ENCODE measurements around the gene IL1RAPL2.

The IL1RAPL2 gene

GRCh38 chrX:105738162-105738561 lies 1172.2 kb downstream of the IL1RAPL2 start:
- TF ChIP-seq GLIS3 (CRISPR knock-in tag; IDR thresholded peaks at IDR 0.05) (no peak), POU6F1 (CRISPR knock-in tag; IDR thresholded peaks at IDR 0.05; ENCODE audit: borderline replicate concordance, low read depth) (no peak), TCF4 (CRISPR knock-in tag; IDR thresholded peaks at IDR 0.05; ENCODE audit: borderline replicate concordance) (no peak), ZNF565 (CRISPR knock-in tag; conservative IDR thresholded peaks at IDR 0.05; ENCODE audit: low read depth) (no peak), ESRRG (CRISPR knock-in tag; IDR thresholded peaks at IDR 0.05) (no peak), ISL1 (CRISPR knock-in tag; IDR thresholded peaks at IDR 0.05) (no peak), BACH2 (CRISPR knock-in tag; IDR thresholded peaks at IDR 0.05; ENCODE audit: borderline replicate concordance) (no peak), ARNTL (CRISPR knock-in tag; IDR thresholded peaks at IDR 0.05; ENCODE audit: borderline replicate concordance, low read depth) (no peak), ZC3H10 (CRISPR knock-in tag; IDR thresholded peaks at IDR 0.05) (no peak), TOX (CRISPR knock-in tag; IDR thresholded peaks at IDR 0.05; ENCODE audit: borderline replicate concordance) (no peak), CSDC2 (CRISPR knock-in tag; IDR thresholded peaks at IDR 0.05) (no peak)
- ATAC-seq, result no peak

- ATAC-seq, result no peak
- TF ChIP-seq TSHZ2 (CRISPR knock-in tag; IDR thresholded peaks at IDR 0.05) (no peak), TOX (CRISPR knock-in tag; IDR thresholded peaks at IDR 0.05; ENCODE audit: borderline replicate concordance) (no peak), CREB5 (CRISPR knock-in tag; IDR thresholded peaks at IDR 0.05; ENCODE audit: low read depth) (no peak), RARB (CRISPR knock-in tag; IDR thresholded peaks at IDR 0.05) (no peak), PATZ1 (CRISPR knock-in tag; IDR thresholded peaks at IDR 0.05; ENCODE audit: borderline replicate concordance) (no peak), TCF4 (CRISPR knock-in tag; IDR thresholded peaks at IDR 0.05; ENCODE audit: borderline replicate concordance) (no peak), ZNF565 (CRISPR knock-in tag; conservative IDR thresholded peaks at IDR 0.05; ENCODE audit: low read depth) (no peak), ARNTL (CRISPR knock-in tag; IDR thresholded peaks at IDR 0.05; ENCODE audit: borderline replicate concordance, low read depth) (no peak), ESRRG (CRISPR knock-in tag; IDR thresholded peaks at IDR 0.05) (no peak), ZFP3 (CRISPR knock-in tag; IDR thresholded peaks at IDR 0.05) (no peak), ZNF8 (CRISPR knock-in tag; IDR thresholded peaks at IDR 0.05) (no peak)
These were observed 1178.3 kb downstream of the IL1RAPL2 start for GRCh38 chrX:105744291-105744690.

GRCh38 chrX:105744946-105745345 lies 1178.9 kb downstream of the IL1RAPL2 start:
- no peak for TF ChIP-seq BACH2 (CRISPR knock-in tag; IDR thresholded peaks at IDR 0.05; ENCODE audit: borderline replicate concordance)
- TF ChIP-seq ZNF8 (CRISPR knock-in tag; IDR thresholded peaks at IDR 0.05), result no peak
- no peak for TF ChIP-seq TSHZ2 (CRISPR knock-in tag; IDR thresholded peaks at IDR 0.05)
- no peak for TF ChIP-seq ZNF70 (CRISPR knock-in tag; IDR thresholded peaks at IDR 0.05)
- no peak for TF ChIP-seq POU6F1 (CRISPR knock-in tag; IDR thresholded peaks at IDR 0.05; ENCODE audit: borderline replicate concordance, low read depth)
- TF ChIP-seq ESRRG (CRISPR knock-in tag; IDR thresholded peaks at IDR 0.05), result no peak
- no peak for TF ChIP-seq GLIS3 (CRISPR knock-in tag; IDR thresholded peaks at IDR 0.05)
- no peak for TF ChIP-seq TCF4 (CRISPR knock-in tag; IDR thresholded peaks at IDR 0.05; ENCODE audit: borderline replicate concordance)
- no peak for TF ChIP-seq CREB5 (CRISPR knock-in tag; IDR thresholded peaks at IDR 0.05; ENCODE audit: low read depth)
- ATAC-seq, result no peak
